Measurements from ENCODE around the gene MYRFL.

- TF ChIP-seq CTCF (IDR thresholded peaks at IDR 0.05) (no peak), POLR2A (IDR thresholded peaks at IDR 0.05) (no peak)
Measured at GRCh38 chr12:69828897-69829296, 3.9 kb downstream of the MYRFL start.
